IPS-15b (cell line): ENCODE data around the gene CST8.

Experiments
- H3K27me3 ChIP-seq: one replicate; pipeline ENCODE4 v1.6.1; 2013; ENCODE audit warnings: low read length; ENCODE audit not compliant: control insufficient read depth, insufficient read depth
- H3K36me3 ChIP-seq: one replicate; pipeline ENCODE4 v1.6.1; 2013; ENCODE audit warnings: low read length; ENCODE audit not compliant: control insufficient read depth, insufficient read depth
- H3K4me1 ChIP-seq: one replicate; pipeline ENCODE4 v1.6.1; 2013; ENCODE audit warnings: mild to moderate bottlenecking, low read length; ENCODE audit not compliant: control insufficient read depth, insufficient read depth
- H3K4me3 ChIP-seq: one replicate; pipeline ENCODE4 v1.5.1; 2013; ENCODE audit warnings: low read depth, low read length
- H3K9ac ChIP-seq: one replicate; pipeline ENCODE4 v1.6.1; 2013; ENCODE audit warnings: low read depth, mild to moderate bottlenecking, low read length
- H3K9me3 ChIP-seq: one replicate; pipeline ENCODE4 v1.6.1; 2013; ENCODE audit warnings: mild to moderate bottlenecking, low read length; ENCODE audit not compliant: control insufficient read depth, insufficient read depth

The CST8 gene, protein sequence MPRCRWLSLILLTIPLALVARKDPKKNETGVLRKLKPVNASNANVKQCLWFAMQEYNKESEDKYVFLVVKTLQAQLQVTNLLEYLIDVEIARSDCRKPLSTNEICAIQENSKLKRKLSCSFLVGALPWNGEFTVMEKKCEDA

DNA sequence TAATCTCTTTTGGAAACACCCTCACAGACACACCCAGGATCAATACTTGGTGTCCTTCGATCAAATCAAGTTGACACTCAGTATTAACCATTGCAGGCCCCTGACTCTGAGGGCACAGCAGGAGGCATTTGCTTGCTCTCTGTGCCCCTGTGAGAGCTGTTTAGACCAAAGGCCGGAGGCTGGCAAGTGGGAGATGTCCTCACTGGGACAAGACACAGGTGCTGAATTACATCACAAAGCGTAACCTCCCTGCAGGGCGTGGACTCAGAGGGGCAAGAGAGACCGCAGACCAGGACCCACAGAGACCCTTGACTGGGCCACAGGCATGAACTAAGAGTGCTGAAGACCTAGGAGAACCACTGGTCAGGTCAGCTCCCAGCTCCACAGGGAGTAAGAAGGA lies at the start of gene CST8:
TSS of gene CST8 (plus strand) at position 301 of the 400 bp plus-strand sequence. CDS start 551 bp downstream, outside the sequence.
- H3K4me1 ChIP-seq, result no peaks in the 10 kb centered on the region

DNA sequence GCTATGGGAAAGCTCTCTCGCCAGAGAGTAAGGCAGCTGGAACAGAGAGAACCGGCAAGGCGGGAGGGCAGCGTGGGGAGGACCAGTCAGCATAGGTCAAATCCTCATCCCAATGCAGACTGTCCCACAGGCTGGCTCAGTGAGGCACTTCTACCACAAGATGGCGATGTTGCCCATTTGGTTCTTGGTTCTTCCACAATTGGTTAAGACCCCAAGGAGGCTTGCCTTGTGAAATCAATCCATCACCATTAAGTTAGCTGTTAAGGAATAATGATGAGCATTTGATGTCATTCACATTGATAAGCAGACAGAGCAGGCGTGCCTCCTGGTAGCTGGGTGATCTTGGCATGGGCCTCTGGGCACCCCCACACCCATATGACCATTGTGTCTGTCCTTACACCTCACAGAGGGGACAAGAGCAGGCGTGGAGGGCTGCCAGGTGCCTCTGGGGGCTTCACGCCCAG lies 49.0 kb upstream of the CST8 start:
- no peak overlapping the region for H3K9ac ChIP-seq
- H3K36me3 ChIP-seq, result no peaks in the 10 kb centered on the region
- no peaks in the 10 kb centered on the region for H3K27me3 ChIP-seq
- no peaks in the 10 kb centered on the region for H3K9me3 ChIP-seq
- H3K4me1 ChIP-seq, result no peaks in the 10 kb centered on the region
- H3K4me3 ChIP-seq, result no peak overlapping the region

More for the DNA sequence above, at the start of gene CST8:
- H3K9me3 ChIP-seq, result peaks cover 1% of the 10 kb centered on the region
- no peaks in the 10 kb centered on the region for H3K27me3 ChIP-seq
- H3K9ac ChIP-seq, result no peak within 1 kb of the TSS
- H3K4me3 ChIP-seq, result no peak within 1 kb of the TSS
- no peaks in the 10 kb centered on the region for H3K36me3 ChIP-seq

DNA sequence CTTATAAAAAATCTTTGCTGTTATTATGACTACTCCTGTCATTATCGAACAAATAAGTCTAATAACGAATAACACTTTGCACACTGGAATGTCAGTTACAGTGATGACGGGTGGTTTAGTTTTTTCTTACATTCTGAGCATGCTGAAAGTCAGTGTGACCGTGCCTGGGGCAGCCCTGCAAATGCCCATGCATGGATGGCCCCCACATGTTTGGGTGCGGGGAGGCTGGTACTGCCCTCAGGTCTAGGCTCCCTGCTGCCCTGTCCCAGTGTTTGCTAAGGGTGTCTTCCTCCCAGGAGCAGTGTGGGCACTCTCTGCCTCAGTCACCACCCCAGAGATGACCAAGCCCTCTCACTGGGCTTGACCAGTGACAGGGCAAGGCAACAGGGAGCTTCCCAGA lies 48.5 kb upstream of the CST8 start:
- Histone ChIP-seq H3K4me3 (no peak overlapping the region), H3K9ac (no peak overlapping the region), H3K4me1 (no peaks in the 10 kb centered on the region), H3K36me3 (no peaks in the 10 kb centered on the region), H3K27me3 (no peaks in the 10 kb centered on the region), H3K9me3 (no peaks in the 10 kb centered on the region)

DNA sequence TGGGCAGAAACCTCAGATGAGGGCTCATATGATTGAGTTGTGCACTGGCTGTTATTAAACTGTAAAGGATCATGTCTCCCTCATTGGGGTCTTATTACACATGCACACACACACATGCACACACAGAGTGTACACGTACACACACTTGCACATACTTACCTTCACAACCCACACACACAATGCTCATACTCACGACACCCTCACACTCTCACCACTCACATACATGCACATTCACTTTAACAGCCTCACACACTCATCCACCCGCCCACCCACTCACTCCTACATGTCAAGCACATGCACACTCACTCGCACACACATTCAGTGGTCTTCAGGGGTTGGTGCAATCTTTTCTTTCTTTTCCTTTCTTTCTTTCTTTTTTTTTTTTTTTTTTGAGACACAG lies 46.1 kb upstream of the CST8 start:
- no peaks in the 10 kb centered on the region for H3K9me3 ChIP-seq
- no peak overlapping the region for H3K9ac ChIP-seq
- no peaks in the 10 kb centered on the region for H3K27me3 ChIP-seq
- H3K36me3 ChIP-seq, result no peaks in the 10 kb centered on the region
- no peaks in the 10 kb centered on the region for H3K4me1 ChIP-seq
- H3K4me3 ChIP-seq, result no peak overlapping the region

DNA sequence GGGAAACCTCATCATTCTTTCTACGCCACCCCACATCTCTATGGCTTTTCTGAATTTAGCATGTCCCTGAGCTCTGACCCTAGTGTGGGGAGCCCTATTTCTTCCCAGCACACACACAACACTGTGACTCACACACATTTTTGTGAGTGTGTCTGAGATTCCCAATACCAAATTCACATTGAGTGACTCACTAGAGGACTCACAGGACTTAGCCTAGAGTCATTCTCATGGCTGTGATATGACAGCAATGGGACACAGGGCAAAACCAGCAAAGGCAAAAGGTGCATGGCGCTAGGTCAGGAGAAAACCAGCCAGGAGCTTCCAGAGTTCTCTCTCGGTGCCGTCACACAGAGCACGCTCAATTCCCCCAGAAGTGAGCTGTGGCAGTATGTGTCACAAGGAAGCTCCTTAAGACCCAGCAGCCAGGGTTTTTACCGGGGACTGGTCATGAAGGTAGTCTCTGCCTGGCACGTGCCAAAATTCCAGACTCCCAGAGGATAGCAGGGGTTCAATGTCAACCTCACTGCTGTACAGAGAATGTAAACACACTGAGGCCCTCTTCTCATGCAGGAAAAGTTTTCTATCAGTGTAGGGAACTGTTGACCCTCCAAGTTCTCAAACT lies 45.2 kb upstream of the CST8 start:
- H3K9ac ChIP-seq, result no peak overlapping the region
- no peaks in the 10 kb centered on the region for H3K9me3 ChIP-seq
- H3K36me3 ChIP-seq, result no peaks in the 10 kb centered on the region
- no peak overlapping the region for H3K4me3 ChIP-seq
- H3K4me1 ChIP-seq, result no peaks in the 10 kb centered on the region
- H3K27me3 ChIP-seq, result no peaks in the 10 kb centered on the region

DNA sequence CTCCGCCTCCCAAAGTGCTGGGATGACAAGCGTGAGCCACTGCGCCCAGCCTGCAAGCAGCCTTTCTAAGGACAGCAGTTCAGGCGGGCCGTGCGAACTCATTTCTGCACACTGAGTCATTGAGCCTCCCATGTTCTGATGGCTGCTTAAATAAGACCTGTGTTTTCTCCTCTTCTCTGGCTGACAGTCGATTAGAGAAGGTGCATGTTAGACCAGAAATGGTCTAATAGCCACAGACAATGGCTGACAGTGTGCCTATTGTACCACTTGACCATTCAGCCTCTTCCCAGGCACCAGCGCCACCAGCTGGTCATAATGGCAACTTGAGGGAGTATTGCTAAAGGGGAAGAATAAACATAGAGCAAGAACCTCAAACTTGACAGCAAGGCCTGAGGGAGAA lies 44.4 kb upstream of the CST8 start:
- Histone ChIP-seq H3K9me3 (no peaks in the 10 kb centered on the region), H3K9ac (no peak overlapping the region), H3K4me1 (no peaks in the 10 kb centered on the region), H3K27me3 (no peaks in the 10 kb centered on the region), H3K4me3 (no peak overlapping the region), H3K36me3 (no peaks in the 10 kb centered on the region)

DNA sequence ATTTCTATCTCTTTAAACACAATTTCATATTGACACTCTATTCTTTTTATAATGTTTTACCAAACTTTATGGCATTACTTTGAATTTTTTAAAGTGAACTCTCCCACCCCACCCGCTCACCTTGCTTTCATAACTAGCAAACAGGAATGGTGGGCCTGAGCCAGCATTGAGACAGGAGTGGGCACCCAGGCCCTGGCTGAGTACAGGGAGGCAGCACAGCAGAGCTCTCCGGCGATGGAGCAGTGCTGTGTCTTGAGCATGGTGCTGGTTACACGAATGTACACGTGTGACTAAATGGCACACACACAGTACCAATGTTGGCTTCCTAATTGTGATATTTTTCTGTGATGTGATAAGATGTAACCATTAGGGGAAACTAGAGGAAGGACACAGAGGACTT lies 42.8 kb upstream of the CST8 start:
- Histone ChIP-seq H3K36me3 (no peaks in the 10 kb centered on the region), H3K4me1 (no peaks in the 10 kb centered on the region), H3K9me3 (no peaks in the 10 kb centered on the region), H3K4me3 (no peak overlapping the region), H3K27me3 (no peaks in the 10 kb centered on the region), H3K9ac (no peak overlapping the region)

DNA sequence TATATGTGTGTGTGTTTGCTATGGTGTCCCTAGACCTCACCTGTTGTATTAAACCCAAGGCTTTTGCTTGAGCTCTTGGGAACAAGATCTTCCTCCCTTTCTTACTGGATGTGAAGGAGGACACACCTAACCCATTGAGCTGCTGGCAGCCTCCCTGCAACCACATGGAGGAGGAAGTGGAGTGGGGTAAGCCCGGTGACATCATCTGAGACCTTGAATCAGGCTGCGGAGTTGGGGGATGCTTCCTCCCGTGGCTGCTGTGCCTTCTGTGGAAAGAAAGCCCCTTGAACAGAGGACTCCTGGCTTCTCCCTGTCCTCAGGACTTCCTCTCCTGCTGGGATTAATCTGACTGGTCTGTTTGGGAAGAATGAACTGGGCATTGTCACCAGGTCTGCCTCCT lies 41.5 kb upstream of the CST8 start:
- H3K36me3 ChIP-seq, result no peaks in the 10 kb centered on the region

DNA sequence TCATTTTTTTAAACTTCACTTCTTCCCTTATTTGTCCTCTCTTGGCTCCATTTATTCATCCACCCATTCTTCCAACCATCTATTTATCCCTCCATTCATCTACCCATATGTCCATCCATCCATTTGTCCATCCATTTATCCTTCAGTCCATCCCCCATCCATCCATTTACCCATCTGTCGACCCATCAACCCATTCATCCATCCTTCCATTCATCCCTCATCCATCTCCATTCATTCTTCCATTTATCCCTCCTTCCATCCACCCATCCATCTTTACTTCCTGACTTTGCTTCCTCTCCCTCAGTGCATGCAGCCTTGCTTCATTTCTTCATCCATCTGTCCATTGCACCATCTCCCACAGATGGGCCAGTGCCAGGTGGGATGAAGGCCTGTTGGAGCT lies 40.0 kb upstream of the CST8 start:
- Histone ChIP-seq H3K9ac (no peak overlapping the region), H3K4me3 (no peak overlapping the region), H3K36me3 (no peaks in the 10 kb centered on the region), H3K4me1 (no peaks in the 10 kb centered on the region), H3K27me3 (no peaks in the 10 kb centered on the region), H3K9me3 (no peaks in the 10 kb centered on the region)

More for the DNA sequence above, 41.5 kb upstream of the CST8 start:
- Histone ChIP-seq H3K9me3 (no peaks in the 10 kb centered on the region), H3K9ac (no peak overlapping the region), H3K27me3 (no peaks in the 10 kb centered on the region), H3K4me3 (no peak overlapping the region), H3K4me1 (no peaks in the 10 kb centered on the region)

DNA sequence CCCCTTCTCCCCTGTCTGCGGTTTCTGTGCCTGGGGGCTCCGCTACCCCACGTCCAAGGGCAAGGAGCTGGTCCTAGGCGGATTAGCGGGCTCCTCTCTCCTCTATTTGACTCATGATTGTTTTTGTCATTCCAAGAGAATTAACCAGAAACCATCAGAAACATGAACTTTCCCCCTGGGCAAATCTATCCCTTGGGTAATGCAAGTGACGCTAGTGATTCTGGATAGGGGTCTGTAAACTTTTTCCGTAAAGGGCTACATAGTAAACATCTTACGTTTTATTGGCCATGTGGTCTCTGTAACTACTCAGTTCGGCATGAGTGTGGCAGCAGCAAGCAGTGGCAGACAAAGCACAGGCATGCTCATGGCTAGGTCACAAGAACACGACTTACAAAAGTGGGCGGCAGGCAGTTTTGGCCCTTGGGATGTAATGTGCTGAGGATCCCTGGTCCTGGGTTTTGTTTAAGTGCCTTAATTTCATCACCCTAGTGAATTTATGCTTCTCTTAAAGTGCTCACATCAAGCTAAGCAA lies 38.9 kb upstream of the CST8 start:
- H3K4me3 ChIP-seq, result no peak overlapping the region
- H3K9ac ChIP-seq, result no peak overlapping the region
- H3K4me1 ChIP-seq, result no peaks in the 10 kb centered on the region
- no peaks in the 10 kb centered on the region for H3K36me3 ChIP-seq
- no peaks in the 10 kb centered on the region for H3K9me3 ChIP-seq
- no peaks in the 10 kb centered on the region for H3K27me3 ChIP-seq

DNA sequence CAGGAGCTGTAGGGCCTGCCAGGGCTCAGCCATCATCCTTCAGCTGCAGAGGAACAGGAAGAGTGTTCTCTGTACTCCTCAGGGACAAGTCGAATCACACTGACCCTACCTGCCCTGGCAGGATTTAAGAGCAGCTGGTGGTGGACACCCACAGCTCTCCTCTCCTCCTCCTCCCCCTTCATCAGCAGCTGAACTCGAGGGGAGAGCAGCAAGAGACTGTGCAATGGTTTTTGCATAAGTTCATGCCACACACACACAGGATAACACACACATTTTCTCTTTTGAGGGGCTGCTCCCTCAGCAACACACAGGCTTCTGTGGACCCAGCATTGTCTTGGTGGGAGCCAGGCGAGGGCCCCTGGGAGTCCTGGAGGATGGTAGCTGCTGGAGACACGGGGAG lies 38.1 kb upstream of the CST8 start, which contains the start of gene CST11:
TSS of gene CST11 (minus strand) at position 101 of the 400 bp plus-strand sequence. CDS start at position 36, 65 bp downstream.
- H3K36me3 ChIP-seq, result no peaks in the 10 kb centered on the region
- H3K4me3 ChIP-seq, result no peak within 1 kb of the TSS
- no peaks in the 10 kb centered on the region for H3K4me1 ChIP-seq
- H3K27me3 ChIP-seq, result no peaks in the 10 kb centered on the region
- H3K9me3 ChIP-seq, result no peaks in the 10 kb centered on the region
- H3K9ac ChIP-seq, result no peak within 1 kb of the TSS
